Stimulated activated CD4-positive, alpha-beta T cell treated with anti-CD3 and anti-CD28 coated beads, Interleukin-12 subunit alpha, Interleukin-12 subunit beta, amount 100 ng/mL, for 24 hours (primary cell): ENCODE measurements around the gene NCAPG.
A peak's percentile ranks its signal among the peaks of the same experiment; 100 is the strongest.

Source experiments
- DNase-seq, 2 experiments: peaks; one replicate each; pipeline ENCODE4 v3.0.0-alpha.2; 2020; ENCODE audit warnings: low read depth in 2 of 2

NCAPG gene

GRCh38 chr4:17810260-17811077 is at the start of gene NCAPG, which contains the start of gene DCAF16:
NCAPG (plus strand) TSS chr4:17810979; CDS start chr4:17811078, 99 bp downstream.
DCAF16 (minus strand) TSS chr4:17810757; CDS start chr4:17804141, 6,616 bp downstream.
- DNase-seq = peak; percentile 96 to 99

- DNase-seq = no peak
Measured at GRCh38 chr4:17761062-17761461, 49.7 kb upstream of the NCAPG start.

GRCh38 chr4:17762726-17763125 is 48.1 kb upstream of the NCAPG start:
- DNase-seq = no peak

GRCh38 chr4:17763416-17763815 is 47.4 kb upstream of the NCAPG start:
- no peak for DNase-seq

GRCh38 chr4:17763931-17764330 is 46.8 kb upstream of the NCAPG start:
- no peak for DNase-seq

- no peak for DNase-seq
Measured at GRCh38 chr4:17765514-17766286, 45.1 kb upstream of the NCAPG start.

GRCh38 chr4:17766826-17767458 is 43.8 kb upstream of the NCAPG start:
- no peak for DNase-seq

- no peak for DNase-seq
Measured at GRCh38 chr4:17769406-17770174, 41.2 kb upstream of the NCAPG start.

GRCh38 chr4:17770845-17771244 is 39.9 kb upstream of the NCAPG start:
- DNase-seq = no peak

GRCh38 chr4:17771284-17771908 is 39.4 kb upstream of the NCAPG start:
- DNase-seq = no peak

- no peak for DNase-seq
Measured at GRCh38 chr4:17773135-17773698, 37.6 kb upstream of the NCAPG start.

GRCh38 chr4:17778431-17778830 is 32.3 kb upstream of the NCAPG start:
- no peak for DNase-seq

- DNase-seq = no peak
Measured at GRCh38 chr4:17780501-17781299, 30.1 kb upstream of the NCAPG start.

GRCh38 chr4:17781300-17782287 is 29.2 kb upstream of the NCAPG start, which contains the start of gene FAM184B:
FAM184B (minus strand) TSS chr4:17781621; CDS start chr4:17781299, 322 bp downstream.
- DNase-seq = no peak

GRCh38 chr4:17785858-17786257 is 24.9 kb upstream of the NCAPG start:
- no peak for DNase-seq

- no peak for DNase-seq
Measured at GRCh38 chr4:17786567-17786966, 24.2 kb upstream of the NCAPG start.

GRCh38 chr4:17787315-17787714 is 23.5 kb upstream of the NCAPG start:
- no peak for DNase-seq

GRCh38 chr4:17788956-17789355 is 21.8 kb upstream of the NCAPG start:
- no peak for DNase-seq

GRCh38 chr4:17794730-17795129 is 16.0 kb upstream of the NCAPG start:
- no peak for DNase-seq
